ENCODE data around the gene LTBP1.
A peak's percentile ranks its signal among the peaks of the same experiment; 100 is the strongest.

LTBP1 gene

GRCh38 chr2:32991091-32991845 is 44.5 kb downstream of the LTBP1 start:
- TF ChIP-seq CTCF (IDR thresholded peaks at IDR 0.05; ENCODE audit: low read depth, low read length) = no peak
- in situ Hi-C loops (cut with HindIII; ENCODE audit: low sequenced_read_pairs) = no loop called here
- no peak overlapping the region for H3K4me3 ChIP-seq (ENCODE audit: low read depth, low read length)
- DNase-seq (ENCODE audit: low read depth, low spot score) = no peak

- in situ Hi-C loops (cut with HindIII; ENCODE audit: low sequenced_read_pairs) = no loop called here
- no peak for DNase-seq (ENCODE audit: low read depth, low spot score)
- TF ChIP-seq CTCF (IDR thresholded peaks at IDR 0.05; ENCODE audit: low read depth, low read length) = no peak
- no peak overlapping the region for H3K4me3 ChIP-seq (ENCODE audit: low read depth, low read length)
Measured at GRCh38 chr2:32993005-32993539, 46.3 kb downstream of the LTBP1 start.

- H3K4me3 ChIP-seq (ENCODE audit: low read depth, low read length) = no peak overlapping the region
- no peak for DNase-seq (ENCODE audit: low read depth, low spot score)
- no peak for TF ChIP-seq CTCF (IDR thresholded peaks at IDR 0.05; ENCODE audit: low read depth, low read length)
- in situ Hi-C loops (cut with HindIII; ENCODE audit: low sequenced_read_pairs) = no loop called here
Measured at GRCh38 chr2:32997705-32998104, 51.0 kb downstream of the LTBP1 start.

GRCh38 chr2:33000986-33001385 is 54.2 kb downstream of the LTBP1 start:
- TF ChIP-seq CTCF (IDR thresholded peaks at IDR 0.05; ENCODE audit: low read depth, low read length) = no peak
- in situ Hi-C loops (cut with HindIII; ENCODE audit: low sequenced_read_pairs) = no loop called here
- H3K4me3 ChIP-seq (ENCODE audit: low read depth, low read length) = no peak overlapping the region

GRCh38 chr2:33001823-33002222 is 55.1 kb downstream of the LTBP1 start:
- H3K4me3 ChIP-seq (ENCODE audit: low read depth, low read length) = no peak overlapping the region
- no peak for TF ChIP-seq CTCF (IDR thresholded peaks at IDR 0.05; ENCODE audit: low read depth, low read length)
- in situ Hi-C loops (cut with HindIII; ENCODE audit: low sequenced_read_pairs) = no loop called here
- no peak for DNase-seq (ENCODE audit: low read depth, low spot score)

More at GRCh38 chr2:33000986-33001385, 54.2 kb downstream of the LTBP1 start:
- DNase-seq (ENCODE audit: low read depth, low spot score) = peak; percentile 66

GRCh38 chr2:33002863-33003262 is 56.1 kb downstream of the LTBP1 start:
- H3K4me3 ChIP-seq (ENCODE audit: low read depth, low read length) = no peak overlapping the region
- in situ Hi-C loops (cut with HindIII; ENCODE audit: low sequenced_read_pairs) = no loop called here
- no peak for TF ChIP-seq CTCF (IDR thresholded peaks at IDR 0.05; ENCODE audit: low read depth, low read length)
- no peak for DNase-seq (ENCODE audit: low read depth, low spot score)

All from astrocyte of the spinal cord (primary cell).